Lung (tissue), 12 donors: ENCODE results near the gene RAVER1. TPM values are rescaled to one million over a fixed set of nuclear protein-coding genes. Genes with fewer than 3 reads are reported as not detected.
"Not testable (repeated sequence)": the region's sequence is repeated elsewhere in the genome, so short reads cannot be mapped to it uniquely, and the experiment has no call there.

ENCODE experiments used
- ATAC-seq: fragments of 200-7000 bp; cut with Tn5 transposase; one replicate; pipeline ENCODE4 v1.9.1; 2020; ENCODE audit warnings: moderate number of reproducible peaks; ENCODE audit not compliant: insufficient read depth, low FRiP score
- DNase-seq, 3 donors: peaks; one replicate each; pipeline ENCODE4 v3.0.0-alpha.2; 2013 to 2017
- H3K27ac ChIP-seq, 2 donors: one replicate each; pipeline ENCODE4 v1.5.1; 2013; ENCODE audit warnings: mild to moderate bottlenecking in 2 of 2, moderate library complexity in 2 of 2, control low read depth in 1 of 2, inconsistent platforms in 1 of 2, low read depth in 1 of 2, low read length in 1 of 2
- H3K27me3 ChIP-seq, 3 donors: one replicate each; pipeline ENCODE4 v1.5.1; 2013; ENCODE audit warnings: low read length in 2 of 3; ENCODE audit not compliant: control insufficient read depth in 3 of 3, insufficient read depth in 3 of 3
- H3K36me3 ChIP-seq, 4 donors: one replicate each; pipeline ENCODE4 v1.5.1; 2013; ENCODE audit warnings: low read length in 4 of 4, mild to moderate bottlenecking in 1 of 4, moderate library complexity in 1 of 4; ENCODE audit not compliant: control insufficient read depth in 4 of 4, insufficient read depth in 4 of 4
- H3K4me1 ChIP-seq, 5 donors: one replicate each; pipeline ENCODE4 v1.5.1; 2013; ENCODE audit warnings: low read length in 5 of 5, mild to moderate bottlenecking in 2 of 5, moderate library complexity in 1 of 5; ENCODE audit not compliant: control insufficient read depth in 5 of 5, insufficient read depth in 5 of 5
- H3K4me3 ChIP-seq: one replicate; pipeline ENCODE4 v1.5.1; 2013; ENCODE audit warnings: mild to moderate bottlenecking, control low read depth, moderate library complexity
- H3K9ac ChIP-seq, 2 donors: one replicate each; pipeline ENCODE4 v1.5.1; 2013; ENCODE audit warnings: low read length in 2 of 2, control low read depth in 1 of 2; ENCODE audit not compliant: insufficient read depth in 1 of 2
- H3K9me3 ChIP-seq, 4 donors: one replicate each; pipeline ENCODE4 v1.5.1; 2013; ENCODE audit warnings: low read length in 3 of 4, mild to moderate bottlenecking in 1 of 4, moderate library complexity in 1 of 4; ENCODE audit not compliant: control insufficient read depth in 4 of 4, insufficient read depth in 3 of 4
- CTCF ChIP-seq: IDR thresholded peaks from 2 replicates; pipeline ENCODE4 v1.5.1; 2012; ENCODE audit warnings: mild to moderate bottlenecking; ENCODE audit errors: control extremely low read depth, extremely low read depth
- WGBS, 2 donors: extraction: QIAGEN DNeasy Blood & Tissue Kit; methylation state at CpG; one replicate each; pipeline ENCODE4 v1.1.7; 2013; 5-methylcytosine and 5-hydroxymethylcytosine counted together
- polyA plus RNA-seq, 2 donors: library from polyadenylated mRNA; stranded (reverse); fragments of 200-250 nt; gene quantifications; one replicate each; pipeline ENCODE4 v1.2.1, GENCODE V29; 2013
- total RNA-seq, 2 donors: library from RNA; depleted of rRNA in 1 of 2; stranded (reverse); fragments of >200 nt in 1 of 2; gene quantifications; one replicate each; pipeline ENCODE4 v1.2.1, GENCODE V29; 2014 to 2021
- donor health status: control.
- donor health status: control.
- donor health status: Bipolar disorder and iron deficiency.
- donor health status: healthy.
- donor health status: DM: yes; HTN: yes; CAD: no.

Gene RAVER1
- total and polyA plus RNA-seq, 4 donors, result 10.5 to 46.1 (median 19.4) TPM

GRCh38 chr19:10379880-10380312, 46.6 kb upstream of the RAVER1 start:
- 1% methylated on average over 10 of the region's 10 CpGs for WGBS, 2 donors
- no peak for TF ChIP-seq CTCF
- H3K9me3 ChIP-seq, result no peaks in the 10 kb centered on the region
- no peak for DNase-seq
- peak overlapping the region; percentile 56 to 82 for H3K9ac ChIP-seq
- peak overlapping the region; percentile 94 for H3K4me3 ChIP-seq
- peaks cover 0 to 12% (median 4%) of the 10 kb centered on the region in 5 donors for H3K4me1 ChIP-seq
- no peak for ATAC-seq
- no peaks in the 10 kb centered on the region for H3K27me3 ChIP-seq
- peaks cover 0 to 9% (median 3%) of the 10 kb centered on the region in 4 donors for H3K36me3 ChIP-seq
- peak overlapping the region; percentile 86 to 88 for H3K27ac ChIP-seq

DNA sequence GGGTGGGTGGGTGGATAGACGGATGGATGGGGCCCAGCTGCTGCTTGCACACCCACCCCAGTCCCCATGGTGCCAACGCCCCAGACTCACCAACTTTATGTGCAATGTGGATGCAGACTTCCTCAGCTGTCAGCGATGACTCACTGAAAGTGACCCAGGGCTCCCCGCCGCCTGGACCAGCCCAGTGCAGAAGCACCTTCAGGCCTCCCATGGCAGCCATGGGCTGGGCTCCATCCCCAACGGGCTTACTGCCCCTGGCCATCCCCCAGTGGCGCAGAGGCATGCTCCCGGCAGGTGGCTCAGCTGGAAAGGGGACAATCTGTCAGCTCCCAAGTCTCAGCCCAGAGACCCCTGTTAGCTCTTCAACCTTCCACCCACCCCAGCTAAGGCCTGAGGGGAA, 44.8 kb upstream of the RAVER1 start:
- no peaks in the 10 kb centered on the region for H3K9me3 ChIP-seq
- peaks cover 1 to 12% (median 4%) of the 10 kb centered on the region in 5 donors for H3K4me1 ChIP-seq
- H3K9ac ChIP-seq, result no peak overlapping the region
- peaks cover 0 to 13% (median 5%) of the 10 kb centered on the region in 4 donors for H3K36me3 ChIP-seq
- H3K27ac ChIP-seq, result no peak overlapping the region
- 91 to 93% methylated on average over 8 of the region's 8 CpGs for whole genome bisulfite sequencing, 2 donors
- H3K27me3 ChIP-seq, result no peaks in the 10 kb centered on the region
- no peak for TF ChIP-seq CTCF
- DNase-seq, result no peak
- ATAC-seq, result no peak
- no peak overlapping the region for H3K4me3 ChIP-seq

- not testable (repeated sequence) for DNase-seq
- WGBS, 2 donors, result 93 to 95% methylated on average over 2 of the region's 2 CpGs
Measured at GRCh38 chr19:10377140-10377640, 43.9 kb upstream of the RAVER1 start.

GRCh38 chr19:10374931-10375330, 41.6 kb upstream of the RAVER1 start:
- WGBS, 2 donors, result 64 to 81% methylated on average over 5 of the region's 5 CpGs
- H3K9me3 ChIP-seq, result no peaks in the 10 kb centered on the region
- no peak for TF ChIP-seq CTCF
- no peaks in the 10 kb centered on the region for H3K27me3 ChIP-seq
- H3K4me3 ChIP-seq, result no peak overlapping the region
- H3K27ac ChIP-seq, result no peak overlapping the region
- no peak for DNase-seq
- H3K4me1 ChIP-seq, result peaks cover 1 to 6% (median 4%) of the 10 kb centered on the region in 5 donors
- H3K9ac ChIP-seq, result no peak overlapping the region
- no peak for ATAC-seq
- peaks cover 2 to 29% (median 6%) of the 10 kb centered on the region in 4 donors for H3K36me3 ChIP-seq

More at GRCh38 chr19:10377140-10377640, 43.9 kb upstream of the RAVER1 start:
- H3K27me3 ChIP-seq, H3K9me3 ChIP-seq, H3K4me3 ChIP-seq, ATAC-seq, H3K27ac ChIP-seq, H3K9ac ChIP-seq: not testable (repeated sequence)
- Histone ChIP-seq H3K4me1 (peaks cover 1 to 12% (median 4%) of the 10 kb centered on the region in 5 donors), H3K36me3 (peaks cover 0 to 17% (median 5%) of the 10 kb centered on the region in 4 donors)
